ENCODE results near the gene MED13L. TPM values are rescaled to one million over a fixed set of nuclear protein-coding genes. Genes with fewer than 3 reads are reported as not detected.
A peak's percentile ranks its signal among the peaks of the same experiment; 100 is the strongest.

Gene MED13L
- total RNA-seq, 1 donor from 2014 or later, result 141 TPM

DNA sequence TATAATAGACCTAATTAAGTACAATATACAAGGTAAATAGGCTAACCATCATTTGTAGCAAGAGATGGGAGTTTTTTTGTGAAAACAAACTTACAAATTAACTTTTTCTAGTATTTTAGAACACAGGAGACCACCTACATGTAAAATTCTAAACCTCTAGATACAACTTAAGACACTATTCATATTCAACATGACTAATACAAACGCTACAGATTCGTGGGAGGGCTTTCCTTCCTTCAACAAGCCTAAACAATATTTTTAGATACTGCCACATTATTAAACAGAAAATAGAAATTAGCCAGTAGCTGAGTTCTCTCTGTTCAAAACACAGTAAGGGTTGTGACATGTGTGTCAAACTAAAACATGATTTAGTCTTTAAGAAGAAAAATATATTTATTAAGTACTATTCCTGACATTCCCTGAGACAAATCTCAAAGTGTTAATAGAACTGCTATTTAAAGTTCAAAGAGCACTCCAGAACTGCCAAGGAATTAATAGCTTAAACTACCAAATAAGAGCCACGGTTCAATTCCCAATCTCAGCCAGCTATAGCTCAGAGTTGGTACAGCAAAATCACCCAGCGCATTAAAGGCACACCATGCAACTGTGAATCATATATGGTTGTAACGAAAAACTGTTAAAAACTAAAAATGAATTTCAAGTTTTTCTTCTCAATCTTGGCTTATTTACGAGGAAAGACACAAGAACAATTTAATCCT lies 10.7 kb downstream of the MED13L start:
- Mint-ChIP-seq H3K27ac (no peak overlapping the region), H3K36me3 (ENCODE audit: insufficient read depth) (peaks cover 3% of the 10 kb centered on the region), H3K27me3 (no peaks in the 10 kb centered on the region), H3K4me3 (ENCODE audit: low read depth) (no peak overlapping the region), H3K4me1 (ENCODE audit: low read depth) (peaks cover 20% of the 10 kb centered on the region), H3K9me3 (ENCODE audit: low read depth) (no peaks in the 10 kb centered on the region)
- no peak for DNase-seq (ENCODE audit: low spot score, unreplicated experiment)
- TF ChIP-seq, protein P1, sequence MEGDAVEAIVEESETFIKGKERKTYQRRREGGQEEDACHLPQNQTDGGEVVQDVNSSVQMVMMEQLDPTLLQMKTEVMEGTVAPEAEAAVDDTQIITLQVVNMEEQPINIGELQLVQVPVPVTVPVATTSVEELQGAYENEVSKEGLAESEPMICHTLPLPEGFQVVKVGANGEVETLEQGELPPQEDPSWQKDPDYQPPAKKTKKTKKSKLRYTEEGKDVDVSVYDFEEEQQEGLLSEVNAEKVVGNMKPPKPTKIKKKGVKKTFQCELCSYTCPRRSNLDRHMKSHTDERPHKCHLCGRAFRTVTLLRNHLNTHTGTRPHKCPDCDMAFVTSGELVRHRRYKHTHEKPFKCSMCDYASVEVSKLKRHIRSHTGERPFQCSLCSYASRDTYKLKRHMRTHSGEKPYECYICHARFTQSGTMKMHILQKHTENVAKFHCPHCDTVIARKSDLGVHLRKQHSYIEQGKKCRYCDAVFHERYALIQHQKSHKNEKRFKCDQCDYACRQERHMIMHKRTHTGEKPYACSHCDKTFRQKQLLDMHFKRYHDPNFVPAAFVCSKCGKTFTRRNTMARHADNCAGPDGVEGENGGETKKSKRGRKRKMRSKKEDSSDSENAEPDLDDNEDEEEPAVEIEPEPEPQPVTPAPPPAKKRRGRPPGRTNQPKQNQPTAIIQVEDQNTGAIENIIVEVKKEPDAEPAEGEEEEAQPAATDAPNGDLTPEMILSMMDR (IDR thresholded peaks at IDR 0.05; ENCODE audit: unreplicated experiment), result no peak

DNA sequence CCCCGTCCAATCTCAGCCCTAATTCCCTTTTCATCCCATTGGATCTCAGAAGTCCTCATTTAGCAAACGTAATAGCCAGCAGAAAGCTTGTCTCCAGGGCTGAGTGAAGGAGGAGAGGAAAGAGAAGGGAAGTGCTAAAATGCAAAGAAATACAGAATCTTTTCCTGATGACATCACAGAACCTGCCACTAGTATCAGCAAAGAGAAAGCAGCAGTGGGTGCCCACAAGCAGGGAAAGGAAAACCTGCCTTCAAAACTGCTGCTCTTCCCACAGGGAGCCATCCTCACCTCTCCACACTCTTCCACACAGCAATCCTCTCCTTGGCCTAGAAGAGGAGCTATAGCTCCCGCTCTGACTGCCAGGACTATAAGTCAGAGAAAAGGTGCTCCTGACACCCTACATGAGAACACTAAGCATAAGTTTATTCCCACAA lies 11.3 kb downstream of the MED13L start:
- Mint-ChIP-seq H3K27me3 (no peaks in the 10 kb centered on the region), H3K9me3 (ENCODE audit: low read depth) (no peaks in the 10 kb centered on the region), H3K36me3 (ENCODE audit: insufficient read depth) (no peaks in the 10 kb centered on the region), H3K4me3 (ENCODE audit: low read depth) (no peak overlapping the region), H3K4me1 (ENCODE audit: low read depth) (peaks cover 23% of the 10 kb centered on the region), H3K27ac (no peak overlapping the region)
- DNase-seq (ENCODE audit: low spot score, unreplicated experiment), result no peak
- TF ChIP-seq, protein P1 (IDR thresholded peaks at IDR 0.05; ENCODE audit: unreplicated experiment), result no peak

DNA sequence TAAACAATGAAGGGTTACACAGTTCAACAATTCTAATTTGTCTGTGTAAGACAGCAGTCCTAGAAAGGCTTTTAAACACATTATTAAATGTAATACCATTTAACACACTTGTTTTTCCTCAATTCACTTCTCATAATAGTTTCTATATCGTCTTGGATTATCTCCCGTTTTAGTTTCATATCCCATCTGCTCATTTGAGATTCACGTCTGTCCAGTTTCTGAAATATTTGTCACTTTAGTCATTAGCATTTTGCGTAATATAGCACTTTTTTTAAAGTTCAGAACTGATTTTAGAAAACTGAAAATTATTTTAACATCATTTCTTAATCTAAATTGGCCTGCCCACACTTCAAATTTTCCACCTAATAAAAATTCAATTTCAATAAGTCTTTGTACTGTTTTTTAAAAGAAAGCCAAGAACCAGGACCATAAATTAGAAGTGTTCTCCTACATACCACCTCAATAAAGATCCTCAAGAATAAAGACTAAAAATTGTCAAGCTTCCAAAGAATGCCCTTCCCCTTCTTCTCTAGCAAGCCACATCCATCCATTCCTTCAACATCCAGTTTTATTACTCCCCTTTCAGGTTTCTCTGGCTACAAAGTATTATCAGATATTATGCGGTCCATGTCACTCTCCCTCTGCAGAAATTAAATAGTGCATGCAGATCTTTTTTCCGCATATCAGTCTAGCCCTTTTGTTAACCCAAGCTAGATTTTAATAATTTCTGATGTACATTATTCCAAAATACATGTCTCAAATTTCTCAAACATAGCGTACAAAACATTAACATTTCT lies 11.9 kb downstream of the MED13L start:
- no peak for DNase-seq (ENCODE audit: low spot score, unreplicated experiment)
- TF ChIP-seq, protein P1 (IDR thresholded peaks at IDR 0.05; ENCODE audit: unreplicated experiment), result no peak
- Mint-ChIP-seq H3K27me3 (no peaks in the 10 kb centered on the region), H3K4me1 (ENCODE audit: low read depth) (peaks cover 24% of the 10 kb centered on the region), H3K9me3 (ENCODE audit: low read depth) (peaks cover 3% of the 10 kb centered on the region), H3K4me3 (ENCODE audit: low read depth) (no peak overlapping the region), H3K27ac (peak overlapping the region; percentile 7), H3K36me3 (ENCODE audit: insufficient read depth) (no peaks in the 10 kb centered on the region)

DNA sequence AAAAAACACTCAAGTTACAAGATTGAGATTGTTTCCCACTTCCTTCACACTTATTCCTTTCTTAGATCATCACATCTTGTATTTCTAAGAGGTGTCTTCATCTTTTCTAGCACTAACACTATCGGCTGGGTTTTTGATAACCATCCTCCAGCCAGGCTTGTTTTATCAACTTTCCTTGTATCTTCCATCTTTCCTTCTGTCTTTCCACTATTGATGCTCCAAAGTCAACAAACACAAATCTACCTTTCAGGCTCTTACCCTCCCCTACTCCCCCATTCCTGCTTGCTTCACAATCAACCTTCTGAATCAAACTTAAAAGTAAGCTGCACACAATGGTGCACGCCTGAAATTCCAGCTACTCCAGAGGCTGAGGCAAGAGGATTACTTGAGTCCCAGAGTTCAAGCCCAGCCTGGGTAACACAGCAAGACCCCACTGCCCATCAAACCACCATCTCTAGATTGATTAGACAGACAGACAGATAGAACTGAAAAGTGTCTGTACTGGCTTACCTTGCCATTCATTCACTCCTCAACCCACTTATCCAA lies 12.9 kb downstream of the MED13L start:
- no peaks in the 10 kb centered on the region for H3K36me3 Mint-ChIP-seq (ENCODE audit: insufficient read depth)
- TF ChIP-seq, protein P1 (IDR thresholded peaks at IDR 0.05; ENCODE audit: unreplicated experiment), result no peak
- no peaks in the 10 kb centered on the region for H3K27me3 Mint-ChIP-seq
- peak overlapping the region; percentile 0 for H3K27ac Mint-ChIP-seq
- H3K4me3 Mint-ChIP-seq (ENCODE audit: low read depth), result no peak overlapping the region
- H3K4me1 Mint-ChIP-seq (ENCODE audit: low read depth), result peaks cover 30% of the 10 kb centered on the region
- peaks cover 3% of the 10 kb centered on the region for H3K9me3 Mint-ChIP-seq (ENCODE audit: low read depth)
- DNase-seq (ENCODE audit: low spot score, unreplicated experiment), result no peak

DNA sequence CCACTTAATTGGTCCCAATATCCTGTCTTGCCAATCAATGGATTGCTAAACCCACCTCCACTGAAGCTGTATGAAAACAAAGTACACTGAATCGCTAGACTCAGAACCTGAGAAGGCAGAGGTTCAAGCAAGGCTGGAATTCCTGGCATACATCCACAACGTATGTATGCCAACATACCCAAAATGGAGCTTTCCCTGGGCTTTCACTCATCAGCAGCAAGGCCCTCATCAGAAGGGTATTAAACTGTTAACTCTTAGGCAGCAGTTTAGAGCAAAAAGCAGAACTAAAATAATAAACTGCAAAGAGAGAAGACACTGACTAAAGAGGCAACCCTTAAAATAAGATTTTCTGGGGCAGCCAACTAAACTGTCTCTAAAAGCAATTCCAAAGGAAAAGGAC lies 13.6 kb downstream of the MED13L start:
- peaks cover 30% of the 10 kb centered on the region for H3K4me1 Mint-ChIP-seq (ENCODE audit: low read depth)
- TF ChIP-seq, protein P1 (IDR thresholded peaks at IDR 0.05; ENCODE audit: unreplicated experiment), result no peak
- H3K27ac Mint-ChIP-seq, result peak overlapping the region; percentile 9
- DNase-seq (ENCODE audit: low spot score, unreplicated experiment), result no peak
- H3K27me3 Mint-ChIP-seq, result no peaks in the 10 kb centered on the region
- H3K36me3 Mint-ChIP-seq (ENCODE audit: insufficient read depth), result no peaks in the 10 kb centered on the region
- H3K9me3 Mint-ChIP-seq (ENCODE audit: low read depth), result peaks cover 3% of the 10 kb centered on the region
- H3K4me3 Mint-ChIP-seq (ENCODE audit: low read depth), result no peak overlapping the region
